Stimulated activated CD4-positive, alpha-beta T cell treated with anti-CD3 and anti-CD28 coated beads, Interleukin-4, amount 100 ng/mL, for 1 hour (primary cell): ENCODE data around the gene CPAMD8.
"Not testable (repeated sequence)": the region's sequence is repeated elsewhere in the genome, so short reads cannot be mapped to it uniquely, and the experiment has no call there.

Experiments used
- DNase-seq: peaks from one replicate; pipeline ENCODE4 v3.0.0-alpha.2; 2020

The CPAMD8 gene

GRCh38 chr19:16890461-16891184, 136.0 kb downstream of the CPAMD8 start:
- DNase-seq = no peak

- DNase-seq = no peak
Measured at GRCh38 chr19:16889883-16890460, 136.6 kb downstream of the CPAMD8 start.

GRCh38 chr19:16889366-16889882, 137.2 kb downstream of the CPAMD8 start:
- DNase-seq = no peak

- no peak for DNase-seq
Measured at GRCh38 chr19:16888629-16889365, 137.8 kb downstream of the CPAMD8 start, which contains the start of gene F2RL3. Gene F2RL3 (plus strand): TSS chr19:16888999. CDS start chr19:16889190, 191 bp downstream.

DNA sequence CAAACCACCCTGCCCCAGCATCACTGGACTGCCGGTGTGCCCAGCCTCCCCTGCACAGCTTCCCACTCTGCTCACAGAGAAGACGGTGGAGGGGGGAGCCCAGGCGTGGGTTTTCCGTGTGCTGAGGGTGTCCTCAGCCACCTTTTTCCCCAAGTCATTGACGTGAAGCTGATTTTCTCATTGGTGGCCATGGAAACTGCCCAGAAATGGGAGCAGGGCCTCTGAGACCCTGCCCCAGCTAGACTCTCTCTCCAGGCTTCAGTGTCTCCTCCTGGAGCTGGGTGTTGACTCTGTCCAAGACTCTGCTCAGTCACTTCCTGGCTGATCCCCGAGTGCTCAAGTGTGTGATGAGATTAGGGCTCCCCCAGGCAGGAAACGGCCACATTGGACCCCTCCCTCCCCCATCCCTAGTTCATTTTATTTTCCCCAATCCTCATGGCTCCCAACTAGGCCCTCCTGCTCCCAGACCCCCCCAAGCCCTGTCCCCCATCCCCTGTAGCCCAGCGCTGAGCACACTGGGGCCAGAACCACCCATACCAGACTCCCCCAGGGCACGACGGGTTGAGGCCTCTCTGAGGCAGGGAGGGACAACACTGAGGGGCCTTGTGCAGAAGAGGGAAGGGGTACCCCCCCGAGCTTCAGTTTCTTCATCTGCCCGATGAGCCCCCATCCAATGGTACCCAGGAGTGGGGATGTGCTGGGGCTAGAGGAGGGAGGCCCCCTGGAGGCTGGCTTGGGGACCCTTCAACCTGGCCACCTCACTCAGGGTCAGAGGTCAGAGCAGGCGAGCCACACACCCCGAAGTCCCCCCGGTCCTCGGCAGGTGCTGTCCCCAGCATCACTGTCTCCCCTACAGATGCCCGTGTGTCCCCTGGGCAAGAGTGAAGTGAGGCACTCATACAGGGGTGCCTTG, 139.0 kb downstream of the CPAMD8 start:
- no peak for DNase-seq

DNA sequence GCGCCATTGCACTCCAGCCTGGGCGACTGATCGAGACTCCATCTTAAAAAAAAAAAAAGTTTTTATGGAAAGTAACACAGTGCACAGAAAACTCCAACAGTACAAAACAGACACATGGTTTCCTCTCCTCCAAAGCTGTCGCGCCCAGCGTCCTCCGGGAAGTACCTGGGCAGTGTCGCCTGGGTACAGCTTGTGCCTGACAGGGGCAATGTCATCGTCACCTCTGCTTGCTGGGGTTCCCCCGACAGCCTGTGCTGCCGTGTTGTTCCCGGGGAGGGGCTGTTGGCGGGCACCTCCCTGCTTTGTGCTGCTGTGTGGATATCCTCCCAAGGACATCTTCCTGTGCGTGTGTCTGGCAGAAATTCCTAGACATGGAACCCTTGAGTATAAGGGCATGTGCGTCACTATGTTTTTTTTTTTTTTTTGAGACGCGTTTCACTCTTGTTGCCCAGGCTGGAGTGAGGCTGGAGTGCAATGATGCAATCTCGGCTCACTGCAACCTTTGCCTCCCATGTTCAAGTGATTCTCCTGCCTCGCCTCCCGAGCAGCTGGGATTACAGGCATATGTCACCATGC, 140.2 kb downstream of the CPAMD8 start:
- no peak for DNase-seq

DNA sequence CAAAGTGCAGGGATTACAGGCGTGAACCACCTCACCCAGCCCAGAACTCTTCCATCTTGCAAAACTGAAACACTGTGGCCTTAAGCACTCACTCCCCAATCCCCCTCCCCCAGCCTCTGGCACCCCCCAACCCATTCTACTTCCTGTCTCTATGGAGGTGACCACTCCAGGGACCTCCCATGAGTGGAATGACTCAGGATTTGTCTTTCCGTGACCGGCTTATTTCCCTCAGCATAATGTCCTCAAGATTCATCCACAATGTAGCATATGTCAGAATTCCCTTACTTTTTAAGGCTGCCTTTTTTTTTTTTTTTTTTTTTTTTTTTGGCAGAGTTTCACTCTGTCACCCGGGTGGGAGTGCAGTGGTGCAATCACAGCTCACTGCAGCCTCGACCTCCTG, 141.4 kb downstream of the CPAMD8 start:
- no peak for DNase-seq

DNA sequence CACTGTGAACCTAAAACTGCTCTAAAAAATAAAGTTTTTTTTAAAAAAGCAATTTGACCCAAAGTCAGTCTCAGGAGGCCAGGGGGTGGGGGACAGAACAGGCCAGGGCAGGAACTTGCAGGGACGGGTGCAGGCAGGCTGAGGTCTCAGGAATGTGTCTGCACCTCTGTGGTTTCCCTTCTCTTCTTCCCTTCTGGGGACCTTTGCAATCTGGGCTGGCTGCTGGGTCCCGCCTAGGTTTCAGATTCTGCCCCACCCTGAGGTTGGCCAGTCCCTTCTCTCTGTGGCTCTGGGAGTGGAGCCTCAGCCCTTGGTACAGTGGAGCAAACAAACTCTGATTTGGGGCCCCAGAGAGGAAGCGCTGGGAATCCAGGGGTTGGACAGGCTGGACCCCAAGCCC, 143.1 kb downstream of the CPAMD8 start:
- no peak for DNase-seq

DNA sequence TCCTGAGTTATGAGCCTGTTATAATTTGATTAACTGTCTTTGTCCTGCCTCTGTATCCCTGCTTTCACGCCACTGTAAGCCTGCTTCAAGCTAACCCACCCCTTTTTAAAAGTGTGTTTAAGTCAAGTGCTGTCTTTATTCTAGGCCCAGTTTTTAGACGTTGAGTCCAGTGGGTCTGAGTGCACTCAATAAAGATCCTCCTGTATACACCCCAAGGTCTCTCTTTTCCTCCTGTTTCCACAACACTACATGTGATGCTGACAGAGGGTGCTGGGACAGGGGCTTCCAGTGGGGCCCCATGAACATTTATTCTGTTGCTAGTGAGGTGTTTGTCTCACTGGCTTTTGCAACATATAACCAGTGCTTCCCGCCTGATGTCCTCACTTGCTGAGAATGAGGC, 144.5 kb downstream of the CPAMD8 start:
- no peak for DNase-seq

DNA sequence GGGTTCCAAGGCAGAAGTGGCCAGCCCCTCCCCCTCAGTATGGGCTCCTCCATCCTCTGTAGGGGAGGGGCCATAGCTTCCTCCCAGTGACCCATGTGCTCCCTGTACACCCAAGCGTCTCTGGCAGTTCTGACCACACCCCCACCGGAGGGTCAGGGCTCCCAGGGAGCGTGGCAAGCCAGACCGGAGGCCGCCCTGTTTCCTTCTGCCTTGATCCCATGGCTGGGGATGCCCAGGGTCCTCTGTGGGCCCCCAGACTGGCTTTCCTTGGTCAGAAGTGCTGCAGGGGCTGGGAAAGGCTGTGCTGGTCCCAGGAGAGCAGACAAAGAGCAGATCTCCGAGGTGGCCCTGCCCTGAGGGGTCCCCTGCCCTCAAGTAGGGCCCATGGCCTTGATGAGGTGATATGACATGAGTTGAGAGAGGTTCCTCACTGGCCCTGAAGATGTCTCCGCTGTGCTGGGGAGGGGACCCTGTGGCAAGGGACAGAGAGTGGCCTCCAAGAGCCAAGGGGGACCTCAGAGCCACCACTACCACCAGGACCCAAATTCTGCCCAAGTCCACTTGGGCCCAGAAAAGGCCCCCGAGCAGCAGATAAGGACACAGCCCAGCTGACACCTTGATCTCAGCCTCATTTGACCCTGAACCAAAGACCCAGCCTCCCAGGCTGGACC, 145.6 kb downstream of the CPAMD8 start:
- DNase-seq = no peak

DNA sequence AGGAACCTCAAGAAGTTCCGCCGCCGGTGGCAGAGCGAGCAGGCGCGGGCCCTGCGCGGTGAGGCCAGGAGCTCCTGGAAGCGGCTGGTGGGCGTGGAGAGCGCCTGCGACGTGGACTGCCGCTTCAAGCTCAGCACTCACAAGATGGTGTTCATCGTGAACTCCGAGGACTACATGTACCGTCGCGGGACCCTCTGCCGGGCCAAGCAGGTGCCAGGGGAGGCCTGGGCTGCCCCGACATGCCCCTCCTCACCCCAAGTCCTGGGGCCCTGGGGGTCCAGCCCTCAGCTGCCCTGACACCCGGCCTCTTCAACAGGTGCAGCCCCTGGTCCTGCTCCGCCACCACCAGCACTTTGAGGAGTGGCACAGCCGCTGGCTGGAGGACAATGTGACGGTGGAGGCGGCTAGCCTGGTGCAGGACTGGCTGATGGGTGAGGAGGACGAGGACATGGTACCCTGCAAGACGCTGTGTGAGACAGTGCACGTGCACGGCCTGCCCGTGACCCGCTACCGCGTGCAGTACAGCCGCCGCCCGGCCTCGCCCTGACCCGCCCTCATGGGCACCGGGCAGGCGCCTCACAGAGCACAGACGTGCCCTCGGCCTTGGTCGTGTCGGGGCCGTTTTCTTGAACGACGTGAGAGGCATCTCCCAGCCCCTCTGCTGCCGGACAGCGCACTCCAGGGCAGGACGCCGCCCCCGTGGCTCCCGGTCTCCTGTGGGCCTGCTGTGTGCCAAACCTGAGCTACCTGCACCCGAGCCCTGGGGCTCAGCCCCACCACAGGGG, 148.2 kb downstream of the CPAMD8 start:
- DNase-seq = no peak

- DNase-seq = no peak
Measured at GRCh38 chr19:16877581-16877980, 149.0 kb downstream of the CPAMD8 start.

DNA sequence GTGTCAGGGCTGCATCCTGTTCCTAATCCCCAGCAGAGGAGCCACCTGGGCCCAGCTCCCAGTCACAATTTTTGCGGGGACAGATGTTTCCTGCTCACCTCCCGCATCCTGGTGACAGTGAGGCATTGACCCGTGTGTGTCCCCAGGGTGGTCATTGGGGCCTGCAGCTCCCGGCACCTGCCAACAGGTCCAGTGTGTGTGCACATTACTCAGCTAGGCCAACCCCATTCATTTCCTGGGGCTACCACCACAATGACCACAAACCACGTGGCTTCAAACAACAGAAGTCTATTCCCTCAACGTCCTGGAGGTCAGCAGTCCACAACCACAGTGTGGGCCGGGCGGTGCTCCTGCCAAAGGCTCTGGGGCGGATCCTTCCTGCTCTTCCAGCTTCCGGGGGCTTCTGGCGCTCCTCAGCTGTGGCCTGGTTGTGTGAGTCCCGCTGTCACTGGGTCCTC, 149.7 kb downstream of the CPAMD8 start:
- DNase-seq = no peak

GRCh38 chr19:16875584-16876555, 150.7 kb downstream of the CPAMD8 start:
- DNase-seq = no peak

DNA sequence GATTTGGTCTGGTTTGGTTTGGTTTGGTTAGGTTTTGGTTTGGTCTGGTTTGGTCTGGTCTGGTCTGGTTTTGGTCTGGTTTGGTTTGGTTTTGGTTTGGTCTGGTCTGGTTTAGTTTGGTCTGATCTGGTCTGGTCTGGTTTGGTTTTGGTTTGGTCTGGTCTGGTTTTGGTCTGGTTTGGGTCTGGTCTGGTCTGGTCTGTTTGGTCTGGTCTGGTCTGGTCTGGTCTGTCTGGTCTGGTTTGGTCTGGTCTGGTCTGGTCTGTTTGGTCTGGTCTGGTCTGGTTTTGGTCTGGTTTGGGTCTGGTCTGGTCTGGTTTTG, 151.7 kb downstream of the CPAMD8 start:
- DNase-seq = not testable (repeated sequence)

- no peak for DNase-seq
Measured at GRCh38 chr19:16874250-16874977, 152.2 kb downstream of the CPAMD8 start.

- no peak for DNase-seq
Measured at GRCh38 chr19:16873594-16873993, 153.0 kb downstream of the CPAMD8 start.

GRCh38 chr19:16872728-16873127, 153.9 kb downstream of the CPAMD8 start:
- no peak for DNase-seq

DNA sequence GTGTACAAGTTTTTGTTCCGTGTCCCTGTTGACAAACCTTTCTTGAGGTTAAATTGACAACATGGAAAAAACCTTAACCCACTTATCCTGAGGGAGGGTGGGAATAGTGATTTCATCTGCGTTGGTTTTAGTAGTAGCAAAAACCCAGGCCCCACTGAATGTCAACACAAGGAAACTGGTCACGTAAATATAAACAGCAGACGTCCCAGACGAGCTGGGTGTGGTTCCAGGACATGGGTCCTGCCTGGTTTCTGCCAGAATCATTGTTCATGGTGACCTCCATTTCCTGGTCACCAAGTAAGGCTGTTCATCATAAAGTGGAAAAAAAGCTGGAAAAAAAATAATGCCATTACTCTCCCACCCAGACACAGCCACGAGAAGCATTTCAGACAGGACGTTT, 154.7 kb downstream of the CPAMD8 start:
- DNase-seq = no peak
